Spleen (tissue), 3 donors: ENCODE measurements around the gene PMM2.

Experiments used
- POLR2A ChIP-seq, 3 donors: fragments of 450-650 bp; IDR thresholded peaks; one replicate each; pipeline ENCODE4 v1.5.1; 2017; ENCODE audit warnings: antibody characterized with exemption in 3 of 3, mild to moderate bottlenecking in 1 of 3
- POLR2AphosphoS5 ChIP-seq, 3 donors: sonication (generic); formaldehyde crosslinking; IDR thresholded peaks; one replicate each; pipeline ENCODE4 v1.5.1; 2017; ENCODE audit warnings: antibody characterized with exemption in 3 of 3

- TF ChIP-seq POLR2AphosphoS5 (IDR thresholded peaks at IDR 0.05) (no peak), POLR2A (IDR thresholded peaks at IDR 0.05) (no peak)
Observed at GRCh38 chr16:8865145-8865882, 67.7 kb downstream of the PMM2 start.
